Measurements from ENCODE around the gene TEX38.

DNA sequence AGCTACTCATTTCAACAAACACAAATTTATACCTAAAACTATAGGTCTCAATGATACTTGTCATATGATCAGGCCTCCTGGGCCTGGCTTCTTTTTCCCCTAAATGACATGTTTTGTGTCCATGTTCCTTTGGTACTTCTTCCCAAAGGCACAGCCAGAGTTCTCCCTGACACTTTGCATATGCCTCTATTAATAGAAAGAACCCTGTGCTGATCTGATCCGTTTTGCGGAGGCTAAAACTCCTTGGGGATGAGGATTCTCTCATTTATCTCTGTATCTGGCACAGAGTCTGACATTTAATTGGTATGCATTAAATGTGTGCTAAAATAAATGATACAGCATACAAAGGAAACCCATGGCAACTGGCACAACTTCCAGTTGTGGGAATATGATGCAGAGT, 15.0 kb upstream of the TEX38 start:
- TF ChIP-seq, protein P1, sequence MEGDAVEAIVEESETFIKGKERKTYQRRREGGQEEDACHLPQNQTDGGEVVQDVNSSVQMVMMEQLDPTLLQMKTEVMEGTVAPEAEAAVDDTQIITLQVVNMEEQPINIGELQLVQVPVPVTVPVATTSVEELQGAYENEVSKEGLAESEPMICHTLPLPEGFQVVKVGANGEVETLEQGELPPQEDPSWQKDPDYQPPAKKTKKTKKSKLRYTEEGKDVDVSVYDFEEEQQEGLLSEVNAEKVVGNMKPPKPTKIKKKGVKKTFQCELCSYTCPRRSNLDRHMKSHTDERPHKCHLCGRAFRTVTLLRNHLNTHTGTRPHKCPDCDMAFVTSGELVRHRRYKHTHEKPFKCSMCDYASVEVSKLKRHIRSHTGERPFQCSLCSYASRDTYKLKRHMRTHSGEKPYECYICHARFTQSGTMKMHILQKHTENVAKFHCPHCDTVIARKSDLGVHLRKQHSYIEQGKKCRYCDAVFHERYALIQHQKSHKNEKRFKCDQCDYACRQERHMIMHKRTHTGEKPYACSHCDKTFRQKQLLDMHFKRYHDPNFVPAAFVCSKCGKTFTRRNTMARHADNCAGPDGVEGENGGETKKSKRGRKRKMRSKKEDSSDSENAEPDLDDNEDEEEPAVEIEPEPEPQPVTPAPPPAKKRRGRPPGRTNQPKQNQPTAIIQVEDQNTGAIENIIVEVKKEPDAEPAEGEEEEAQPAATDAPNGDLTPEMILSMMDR (IDR thresholded peaks at IDR 0.05): no peak
- TF ChIP-seq POLR2A (IDR thresholded peaks at IDR 0.05): no peak
